Measurements from ENCODE around the gene NHEJ1.

- TF ChIP-seq, protein P1, sequence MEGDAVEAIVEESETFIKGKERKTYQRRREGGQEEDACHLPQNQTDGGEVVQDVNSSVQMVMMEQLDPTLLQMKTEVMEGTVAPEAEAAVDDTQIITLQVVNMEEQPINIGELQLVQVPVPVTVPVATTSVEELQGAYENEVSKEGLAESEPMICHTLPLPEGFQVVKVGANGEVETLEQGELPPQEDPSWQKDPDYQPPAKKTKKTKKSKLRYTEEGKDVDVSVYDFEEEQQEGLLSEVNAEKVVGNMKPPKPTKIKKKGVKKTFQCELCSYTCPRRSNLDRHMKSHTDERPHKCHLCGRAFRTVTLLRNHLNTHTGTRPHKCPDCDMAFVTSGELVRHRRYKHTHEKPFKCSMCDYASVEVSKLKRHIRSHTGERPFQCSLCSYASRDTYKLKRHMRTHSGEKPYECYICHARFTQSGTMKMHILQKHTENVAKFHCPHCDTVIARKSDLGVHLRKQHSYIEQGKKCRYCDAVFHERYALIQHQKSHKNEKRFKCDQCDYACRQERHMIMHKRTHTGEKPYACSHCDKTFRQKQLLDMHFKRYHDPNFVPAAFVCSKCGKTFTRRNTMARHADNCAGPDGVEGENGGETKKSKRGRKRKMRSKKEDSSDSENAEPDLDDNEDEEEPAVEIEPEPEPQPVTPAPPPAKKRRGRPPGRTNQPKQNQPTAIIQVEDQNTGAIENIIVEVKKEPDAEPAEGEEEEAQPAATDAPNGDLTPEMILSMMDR (IDR thresholded peaks at IDR 0.05) = no peak
- TF ChIP-seq POLR2A (IDR thresholded peaks at IDR 0.05) (no peak), POLR2AphosphoS5 (IDR thresholded peaks at IDR 0.05) (no peak), EP300 (IDR thresholded peaks at IDR 0.05) (no peak)
Measured at GRCh38 chr2:219182331-219183150, 21.9 kb upstream of the NHEJ1 start.
